Measurements from ENCODE around the gene CDKN2D. TPM values are rescaled to one million over a fixed set of nuclear protein-coding genes. Genes with fewer than 3 reads are reported as not detected.
A peak's percentile ranks its signal among the peaks of the same experiment; 100 is the strongest.
"Not testable (repeated sequence)": the region's sequence is repeated elsewhere in the genome, so short reads cannot be mapped to it uniquely, and the experiment has no call there.

Gene CDKN2D
- total RNA-seq, 1 experiment from 2014 or later: 17.1 TPM

DNA sequence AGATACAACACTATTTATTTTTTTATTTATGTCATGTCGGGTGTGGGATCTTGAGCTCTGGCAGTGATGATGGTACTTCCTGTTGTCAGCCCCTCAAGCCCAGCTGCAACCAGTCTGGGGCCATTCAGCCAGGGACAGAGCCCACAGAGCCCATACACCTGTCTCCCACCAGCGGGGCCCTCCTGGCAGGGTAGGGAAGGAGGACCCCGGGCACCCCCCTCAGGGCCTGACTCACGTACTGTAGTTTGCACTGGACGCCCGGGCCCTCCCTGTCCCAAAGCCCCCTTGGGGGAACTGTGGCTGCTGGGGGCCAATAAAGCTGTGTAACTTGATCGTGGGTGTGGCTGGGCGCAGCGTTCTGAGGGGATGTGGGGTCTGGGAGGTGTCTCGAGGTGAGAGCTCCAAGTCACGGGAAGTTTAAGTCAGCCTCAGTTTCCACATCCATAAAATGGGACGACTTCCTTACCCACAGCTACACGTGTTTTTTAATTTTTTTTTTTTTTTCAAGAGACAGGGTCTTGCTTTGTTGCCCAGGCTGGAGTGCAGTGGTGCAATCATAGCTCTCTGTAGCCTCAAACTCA, 15.6 kb downstream of the CDKN2D start:
- no peaks in the 10 kb centered on the region for H3F3A ChIP-seq (ENCODE audit: low read length, unreplicated experiment)
- no peak overlapping the region for H3K27ac ChIP-seq (ENCODE audit: low read length)
- ATAC-seq: no peak
- H2AFZ ChIP-seq (ENCODE audit: low read length): no peak overlapping the region
- H3K4me2 ChIP-seq (ENCODE audit: low read length): no peak overlapping the region
- no peak overlapping the region for H3K4me3 ChIP-seq (ENCODE audit: low read length)
- BruUV-seq (replicated peaks): no TSS peak
- H3K79me2 ChIP-seq (ENCODE audit: low read length): no peaks in the 10 kb centered on the region
- intact Hi-C loops (cut with micrococcal nuclease): no loop called here
- DNase-seq: no peak
- no peaks in the 10 kb centered on the region for H3K9me2 ChIP-seq (replicated peaks; ENCODE audit: low read length)
- POLR2A ChIA-PET (ENCODE audit: unreplicated experiment): no interaction called here
- no peaks in the 10 kb centered on the region for H3K4me1 ChIP-seq (ENCODE audit: insufficient read depth, low read length)
- CTCF ChIA-PET: no interaction called here
- H3K27me3 ChIP-seq (ENCODE audit: low read length): no peaks in the 10 kb centered on the region
- H3K9ac ChIP-seq (ENCODE audit: low read length): no peak overlapping the region
- H3K36me3 ChIP-seq (ENCODE audit: low read depth, low read length): peaks cover 40% of the 10 kb centered on the region
- no peaks in the 10 kb centered on the region for H4K20me1 ChIP-seq (ENCODE audit: low read length)
- TF ChIP-seq, protein P1, sequence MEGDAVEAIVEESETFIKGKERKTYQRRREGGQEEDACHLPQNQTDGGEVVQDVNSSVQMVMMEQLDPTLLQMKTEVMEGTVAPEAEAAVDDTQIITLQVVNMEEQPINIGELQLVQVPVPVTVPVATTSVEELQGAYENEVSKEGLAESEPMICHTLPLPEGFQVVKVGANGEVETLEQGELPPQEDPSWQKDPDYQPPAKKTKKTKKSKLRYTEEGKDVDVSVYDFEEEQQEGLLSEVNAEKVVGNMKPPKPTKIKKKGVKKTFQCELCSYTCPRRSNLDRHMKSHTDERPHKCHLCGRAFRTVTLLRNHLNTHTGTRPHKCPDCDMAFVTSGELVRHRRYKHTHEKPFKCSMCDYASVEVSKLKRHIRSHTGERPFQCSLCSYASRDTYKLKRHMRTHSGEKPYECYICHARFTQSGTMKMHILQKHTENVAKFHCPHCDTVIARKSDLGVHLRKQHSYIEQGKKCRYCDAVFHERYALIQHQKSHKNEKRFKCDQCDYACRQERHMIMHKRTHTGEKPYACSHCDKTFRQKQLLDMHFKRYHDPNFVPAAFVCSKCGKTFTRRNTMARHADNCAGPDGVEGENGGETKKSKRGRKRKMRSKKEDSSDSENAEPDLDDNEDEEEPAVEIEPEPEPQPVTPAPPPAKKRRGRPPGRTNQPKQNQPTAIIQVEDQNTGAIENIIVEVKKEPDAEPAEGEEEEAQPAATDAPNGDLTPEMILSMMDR (conservative IDR thresholded peaks at IDR 0.05; ENCODE audit: low read depth, low read length): no peak
- TF ChIP-seq EZH2phosphoT487 (IDR thresholded peaks at IDR 0.05; ENCODE audit: borderline replicate concordance, low read length): no peak
- no peak for TF ChIP-seq EZH2 (IDR thresholded peaks at IDR 0.05; ENCODE audit: low read length, unreplicated experiment)
- H3K9me3 ChIP-seq (ENCODE audit: low read length): no peaks in the 10 kb centered on the region

GRCh38 chr19:10552510-10553053, 16.2 kb downstream of the CDKN2D start:
- DNase-seq (peak; percentile 47), ATAC-seq (peak; percentile 71)
- CTCF ChIA-PET: no interaction called here
- Histone ChIP-seq H3F3A (ENCODE audit: low read length, unreplicated experiment) (no peaks in the 10 kb centered on the region), H4K20me1 (ENCODE audit: low read length) (no peaks in the 10 kb centered on the region), H3K9me2 (replicated peaks; ENCODE audit: low read length) (no peaks in the 10 kb centered on the region), H3K79me2 (ENCODE audit: low read length) (no peaks in the 10 kb centered on the region), H3K36me3 (ENCODE audit: low read depth, low read length) (peaks cover 35% of the 10 kb centered on the region), H3K4me1 (ENCODE audit: insufficient read depth, low read length) (no peaks in the 10 kb centered on the region), H3K27ac (ENCODE audit: low read length) (no peak overlapping the region), H3K9ac (ENCODE audit: low read length) (no peak overlapping the region), H3K27me3 (ENCODE audit: low read length) (no peaks in the 10 kb centered on the region), H2AFZ (ENCODE audit: low read length) (no peak overlapping the region), H3K9me3 (ENCODE audit: low read length) (no peaks in the 10 kb centered on the region), H3K4me2 (ENCODE audit: low read length) (no peak overlapping the region), H3K4me3 (ENCODE audit: low read length) (no peak overlapping the region)
- intact Hi-C loops (cut with micrococcal nuclease): no loop called here
- TF ChIP-seq EZH2phosphoT487 (IDR thresholded peaks at IDR 0.05; ENCODE audit: borderline replicate concordance, low read length) (no peak), EZH2 (IDR thresholded peaks at IDR 0.05; ENCODE audit: low read length, unreplicated experiment) (no peak)
- TF ChIP-seq, protein P1 (conservative IDR thresholded peaks at IDR 0.05; ENCODE audit: low read depth, low read length): no peak
- POLR2A ChIA-PET (ENCODE audit: unreplicated experiment): no interaction called here
- BruUV-seq (replicated peaks): no TSS peak

DNA sequence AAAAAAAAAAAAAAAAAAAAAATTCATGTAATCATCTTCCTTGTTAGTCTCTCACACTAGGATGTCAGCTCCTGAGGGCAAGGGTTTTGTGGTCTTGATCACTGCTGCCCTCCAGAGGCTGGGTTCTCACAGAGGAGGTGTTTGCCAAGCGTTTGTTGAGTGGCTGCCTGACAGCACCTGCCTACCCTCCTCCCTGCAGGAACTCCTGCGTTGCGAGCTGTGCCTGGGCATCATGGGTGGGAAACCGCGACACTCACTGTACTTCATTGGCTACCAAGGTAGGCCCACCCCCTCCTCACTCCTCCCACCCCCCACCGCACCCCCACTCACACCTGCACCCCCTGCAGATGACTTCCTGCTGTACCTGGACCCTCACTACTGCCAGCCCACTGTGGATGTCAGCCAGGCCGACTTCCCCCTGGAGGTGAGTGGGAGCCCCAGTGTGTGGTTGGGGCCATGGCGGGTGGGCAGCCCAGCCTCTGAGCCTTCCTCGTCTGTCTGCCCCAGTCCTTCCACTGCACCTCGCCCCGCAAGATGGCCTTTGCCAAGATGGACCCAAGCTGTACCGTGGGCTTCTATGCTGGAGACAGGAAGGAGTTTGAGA, 17.0 kb downstream of the CDKN2D start:
- POLR2A ChIA-PET (ENCODE audit: unreplicated experiment): no interaction called here
- Histone ChIP-seq H3K9ac (ENCODE audit: low read length) (no peak overlapping the region), H3K36me3 (ENCODE audit: low read depth, low read length) (peaks cover 31% of the 10 kb centered on the region), H4K20me1 (ENCODE audit: low read length) (no peaks in the 10 kb centered on the region), H3K4me2 (ENCODE audit: low read length) (no peak overlapping the region), H3K9me2 (replicated peaks; ENCODE audit: low read length) (no peaks in the 10 kb centered on the region), H3K4me3 (ENCODE audit: low read length) (no peak overlapping the region), H3K79me2 (ENCODE audit: low read length) (peaks cover 3% of the 10 kb centered on the region; the same call in 1 of the 2 replicates), H3K9me3 (ENCODE audit: low read length) (no peaks in the 10 kb centered on the region), H3K27ac (ENCODE audit: low read length) (no peak overlapping the region), H3F3A (ENCODE audit: low read length, unreplicated experiment) (no peaks in the 10 kb centered on the region), H2AFZ (ENCODE audit: low read length) (no peak overlapping the region), H3K4me1 (ENCODE audit: insufficient read depth, low read length) (no peaks in the 10 kb centered on the region), H3K27me3 (ENCODE audit: low read length) (no peaks in the 10 kb centered on the region)
- DNase-seq (peak; percentile 73), ATAC-seq (peak; percentile 48)
- CTCF ChIA-PET: interaction anchor here (0.6 kb wide), 2 partner anchors 83 to 159 kb away, joined by 5 to 12 read pairs; no protein-coding TSS in a partner anchor
- intact Hi-C loops (cut with micrococcal nuclease): no loop called here
- no peak for TF ChIP-seq EZH2 (IDR thresholded peaks at IDR 0.05; ENCODE audit: low read length, unreplicated experiment)
- TF ChIP-seq, protein P1 (conservative IDR thresholded peaks at IDR 0.05; ENCODE audit: low read depth, low read length): peak; percentile 52
- no TSS peak for BruUV-seq (replicated peaks)

DNA sequence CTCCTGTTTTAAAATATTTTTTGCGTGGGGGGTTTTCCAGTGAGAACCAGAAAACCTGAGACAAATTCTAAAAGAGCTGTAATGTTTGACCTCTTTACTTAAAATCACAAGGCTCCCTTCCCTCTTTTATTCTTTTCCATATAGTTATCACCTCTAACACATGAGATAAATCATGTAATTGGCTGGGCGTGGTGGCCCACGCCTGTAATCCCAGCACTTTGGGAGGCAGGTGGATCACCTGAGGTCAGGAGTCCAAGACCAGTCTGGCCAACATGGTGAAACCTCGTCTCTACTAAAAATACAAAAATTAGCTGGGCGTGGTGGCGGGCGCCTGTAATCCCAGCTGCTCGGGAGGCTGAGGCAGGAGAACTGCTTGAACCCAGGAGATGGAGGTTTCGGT, 17.8 kb downstream of the CDKN2D start:
- H2AFZ ChIP-seq (ENCODE audit: low read length); intact Hi-C loops (cut with micrococcal nuclease); H3K9me2 ChIP-seq (replicated peaks; ENCODE audit: low read length); H4K20me1 ChIP-seq (ENCODE audit: low read length); ATAC-seq; H3K4me3 ChIP-seq (ENCODE audit: low read length); H3K9ac ChIP-seq (ENCODE audit: low read length); H3K4me1 ChIP-seq (ENCODE audit: insufficient read depth, low read length); H3K9me3 ChIP-seq (ENCODE audit: low read length); H3K4me2 ChIP-seq (ENCODE audit: low read length); DNase-seq; POLR2A ChIA-PET (ENCODE audit: unreplicated experiment); H3K79me2 ChIP-seq (ENCODE audit: low read length); H3K27me3 ChIP-seq (ENCODE audit: low read length); H3K27ac ChIP-seq (ENCODE audit: low read length); H3F3A ChIP-seq (ENCODE audit: low read length, unreplicated experiment); BruUV-seq (replicated peaks): not testable (repeated sequence)
- CTCF ChIA-PET: interaction anchor here (0.6 kb wide), 1 partner anchor 83 kb away, joined by 12 read pairs; no protein-coding TSS in a partner anchor
- H3K36me3 ChIP-seq (ENCODE audit: low read depth, low read length): peaks cover 31% of the 10 kb centered on the region
